Left kidney (tissue), 8 donors: Measurements from ENCODE around the gene NOS2. TPM values are rescaled to one million over a fixed set of nuclear protein-coding genes. Genes with fewer than 3 reads are reported as not detected.
"Not testable (repeated sequence)": the region's sequence is repeated elsewhere in the genome, so short reads cannot be mapped to it uniquely, and the experiment has no call there.

Source experiments
- DNase-seq: peaks from one replicate; pipeline ENCODE4 v3.0.0-alpha.2; 2013
- long read RNA-seq, 8 donors: transcript quantifications; one replicate each; lab custom pipeline, GENCODE V29; 2026
- polyA plus RNA-seq: library from polyadenylated mRNA; unstranded; fragments of 120-200 nt; gene quantifications from one replicate; pipeline ENCODE4 v1.2.1, GENCODE V29; 2013; ENCODE audit not compliant: insufficient read length

The NOS2 gene
- 2.2 TPM for polyA plus RNA-seq
- long read RNA-seq, donor 1, result 0 reads
- long read RNA-seq, donor 2, result 0 reads
- long read RNA-seq, donor 3, result 0 reads
- long read RNA-seq, donor 4, result 0 reads
- long read RNA-seq, donor 5, result 0 reads
- long read RNA-seq, donor 6, result 0 reads
- long read RNA-seq, donor 7, result 0 reads
- long read RNA-seq, donor 8, result 0 reads

GRCh38 chr17:27800522-27800921 is at the start of gene NOS2:
NOS2 (minus strand) TSS chr17:27800529; CDS start chr17:27798809, 1,720 bp downstream.
- no peak for DNase-seq

- no peak for DNase-seq
These were observed 49.3 kb upstream of the NOS2 start for GRCh38 chr17:27849474-27850185.

- DNase-seq, result no peak
These were observed 48.6 kb upstream of the NOS2 start for GRCh38 chr17:27848931-27849330.

- DNase-seq, result not testable (repeated sequence)
These were observed 46.5 kb upstream of the NOS2 start for GRCh38 chr17:27846808-27847307.

- no peak for DNase-seq
These were observed 45.8 kb upstream of the NOS2 start for GRCh38 chr17:27846042-27846655.

- no peak for DNase-seq
These were observed 45.1 kb upstream of the NOS2 start for GRCh38 chr17:27845264-27846041.

GRCh38 chr17:27840688-27841087 is 40.4 kb upstream of the NOS2 start:
- DNase-seq, result no peak

GRCh38 chr17:27840406-27840678 is 40.0 kb upstream of the NOS2 start:
- not testable (repeated sequence) for DNase-seq

- DNase-seq, result not testable (repeated sequence)
These were observed 39.5 kb upstream of the NOS2 start for GRCh38 chr17:27839571-27840405.

GRCh38 chr17:27838607-27839006 is 38.3 kb upstream of the NOS2 start:
- not testable (repeated sequence) for DNase-seq

GRCh38 chr17:27837769-27838168 is 37.4 kb upstream of the NOS2 start:
- DNase-seq, result not testable (repeated sequence)

GRCh38 chr17:27836651-27837050 is 36.3 kb upstream of the NOS2 start:
- no peak for DNase-seq

GRCh38 chr17:27834571-27834970 is 34.2 kb upstream of the NOS2 start:
- no peak for DNase-seq

- DNase-seq, result no peak
These were observed 32.5 kb upstream of the NOS2 start for GRCh38 chr17:27832831-27833230.

- DNase-seq, result not testable (repeated sequence)
These were observed 29.6 kb upstream of the NOS2 start for GRCh38 chr17:27829888-27830287.

- DNase-seq, result not testable (repeated sequence)
These were observed 28.9 kb upstream of the NOS2 start for GRCh38 chr17:27829143-27829711.

GRCh38 chr17:27825459-27825858 is 25.1 kb upstream of the NOS2 start:
- no peak for DNase-seq

GRCh38 chr17:27824745-27825144 is 24.4 kb upstream of the NOS2 start:
- DNase-seq, result no peak

- DNase-seq, result no peak
These were observed 23.9 kb upstream of the NOS2 start for GRCh38 chr17:27824176-27824715.

GRCh38 chr17:27822108-27822507 is 21.8 kb upstream of the NOS2 start:
- not testable (repeated sequence) for DNase-seq

GRCh38 chr17:27821318-27821717 is 21.0 kb upstream of the NOS2 start:
- DNase-seq, result no peak
